Mesodermal cell (in vitro differentiated cells): ENCODE measurements around the gene IL4.
"Not testable (repeated sequence)": the region's sequence is repeated elsewhere in the genome, so short reads cannot be mapped to it uniquely, and the experiment has no call there.

Source experiments
- H3K27ac ChIP-seq: 2 replicates; pipeline ENCODE4 v1.7.0; 2013; ENCODE audit warnings: mild to moderate bottlenecking, low read depth, low read length, moderate library complexity; ENCODE audit not compliant: severe bottlenecking
- H3K36me3 ChIP-seq: 2 replicates; pipeline ENCODE4 v1.7.1; 2013; ENCODE audit warnings: mild to moderate bottlenecking, low read length, moderate library complexity; ENCODE audit not compliant: control insufficient read depth, insufficient read depth
- H3K4me1 ChIP-seq: one replicate; pipeline ENCODE4 v1.7.1; 2013; ENCODE audit warnings: mild to moderate bottlenecking, low read length; ENCODE audit not compliant: insufficient read depth, control insufficient read depth, poor library complexity, severe bottlenecking
- H3K4me3 ChIP-seq: 2 replicates; pipeline ENCODE4 v1.7.0; 2013; ENCODE audit warnings: low read length, control low read depth, mild to moderate bottlenecking; ENCODE audit not compliant: insufficient read depth, poor library complexity, severe bottlenecking; ENCODE audit errors: extremely low read depth
- H3K9me3 ChIP-seq: 2 replicates; pipeline ENCODE4 v1.7.1; 2013; ENCODE audit warnings: mild to moderate bottlenecking, low read length, moderate library complexity; ENCODE audit not compliant: control insufficient read depth
- WGBS, 2 experiments: methylation state at CpG; one replicate each; pipeline ENCODE4 v1.1.5; 2013; ENCODE audit warnings: missing lambda C conversion rate in 2 of 2; ENCODE audit not compliant: insufficient coverage in 2 of 2; 5-methylcytosine and 5-hydroxymethylcytosine counted together

Gene IL4

GRCh38 chr5:132684922-132685720 lies 11.3 kb downstream of the IL4 start:
- no peaks in the 10 kb centered on the region for H3K36me3 ChIP-seq
- H3K4me3 ChIP-seq, result no peak overlapping the region
- no peak overlapping the region for H3K27ac ChIP-seq
- peaks cover 2% of the 10 kb centered on the region for H3K4me1 ChIP-seq
- no peaks in the 10 kb centered on the region for H3K9me3 ChIP-seq
- 95 to 98% methylated on average over 7 to 10 of the region's 12 CpGs for whole genome bisulfite sequencing, 2 experiments

- Histone ChIP-seq H3K36me3 (no peaks in the 10 kb centered on the region), H3K4me1 (no peaks in the 10 kb centered on the region), H3K9me3 (no peaks in the 10 kb centered on the region), H3K27ac (no peak overlapping the region), H3K4me3 (no peak overlapping the region)
- WGBS, 2 experiments, result 92 to 97% methylated on average over 1 to 3 of the region's 3 CpGs
These were observed 12.4 kb downstream of the IL4 start for GRCh38 chr5:132686193-132686592.

DNA sequence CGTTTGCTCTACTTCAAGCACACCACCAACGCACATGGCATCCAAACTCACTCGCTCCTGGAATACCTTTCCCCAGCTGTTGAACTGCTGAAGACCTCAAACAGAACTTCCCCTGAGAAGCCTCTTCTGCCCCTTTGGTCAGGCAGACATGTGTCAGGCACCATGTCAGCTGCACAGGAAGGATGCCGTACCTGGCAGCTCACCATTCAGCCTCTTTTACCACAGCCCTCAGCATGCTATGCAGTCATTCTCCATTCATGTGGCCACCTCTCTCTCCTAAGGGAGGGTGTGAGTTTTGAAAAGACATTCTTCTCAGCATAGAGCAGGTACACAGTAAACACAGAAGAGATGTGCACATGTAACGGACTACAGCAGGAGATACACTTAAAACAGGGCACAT lies 14.2 kb downstream of the IL4 start:
- 94 to 98% methylated on average over 4 to 5 of the region's 5 CpGs for WGBS, 2 experiments
- Histone ChIP-seq H3K36me3 (no peaks in the 10 kb centered on the region), H3K4me3 (no peak overlapping the region), H3K9me3 (no peaks in the 10 kb centered on the region), H3K4me1 (no peaks in the 10 kb centered on the region), H3K27ac (no peak overlapping the region)

DNA sequence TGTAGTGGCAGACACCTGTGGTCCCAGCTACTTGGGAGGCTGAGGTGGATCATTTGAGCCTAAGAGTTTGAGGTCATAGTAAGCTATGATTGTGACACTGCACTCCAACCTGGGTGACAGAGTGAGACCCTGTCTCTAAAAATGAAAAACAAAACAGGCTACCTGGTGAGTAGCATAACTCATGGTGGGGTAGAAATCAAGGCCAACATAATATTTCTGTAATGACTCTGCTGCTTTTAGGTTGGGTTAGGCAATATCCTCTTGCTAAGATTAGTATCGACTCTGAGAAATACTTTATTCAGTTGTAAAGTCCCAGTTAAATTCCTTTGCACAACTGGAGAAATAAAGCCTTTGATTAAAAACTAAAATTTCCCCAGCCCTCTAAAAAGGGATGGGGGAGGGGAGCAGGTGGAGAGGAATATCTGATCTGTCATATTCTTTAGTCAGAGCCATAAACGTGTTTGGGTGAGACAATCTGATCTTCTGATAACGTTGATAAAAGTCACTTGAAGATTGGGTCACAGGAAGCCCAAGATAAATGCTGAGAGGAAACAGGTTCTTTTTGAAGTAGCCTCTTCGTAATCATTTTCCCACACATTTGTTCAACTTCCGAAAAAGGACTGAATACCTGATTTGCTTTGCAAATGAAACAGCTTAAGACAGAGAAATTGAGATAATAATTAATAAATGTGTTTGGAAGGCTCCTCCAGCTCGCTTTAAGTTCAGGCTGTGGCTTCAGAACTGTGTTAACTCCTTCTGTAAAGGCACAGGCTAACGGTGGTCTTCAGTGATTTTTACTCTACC lies 14.9 kb downstream of the IL4 start:
- H3K27ac ChIP-seq, result no peak overlapping the region
- H3K4me1 ChIP-seq, result no peaks in the 10 kb centered on the region
- WGBS, 2 experiments, result 61 to 92% methylated on average over 2 to 3 of the region's 7 CpGs
- no peak overlapping the region for H3K4me3 ChIP-seq
- no peaks in the 10 kb centered on the region for H3K9me3 ChIP-seq
- H3K36me3 ChIP-seq, result no peaks in the 10 kb centered on the region

DNA sequence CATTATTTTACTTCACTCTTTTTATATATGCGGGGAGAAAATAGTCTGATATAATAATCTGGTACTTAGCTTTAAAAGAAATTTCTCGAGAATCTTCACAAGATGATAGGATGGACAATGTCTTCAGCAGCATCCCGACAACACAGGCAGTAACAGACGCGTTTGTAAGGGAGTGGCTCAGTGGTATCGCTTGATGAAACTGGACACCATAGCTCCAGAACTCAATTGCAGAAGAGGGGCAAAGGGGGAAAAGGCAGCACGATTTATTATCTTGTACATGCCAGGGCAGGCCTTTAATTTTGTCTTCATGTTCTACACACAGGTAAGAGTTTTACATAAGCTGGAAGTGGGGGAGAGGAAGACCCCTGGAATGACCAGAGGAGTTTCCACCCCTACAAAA lies 15.7 kb downstream of the IL4 start:
- Histone ChIP-seq H3K4me1 (no peaks in the 10 kb centered on the region), H3K36me3 (no peaks in the 10 kb centered on the region), H3K4me3 (no peak overlapping the region), H3K9me3 (no peaks in the 10 kb centered on the region), H3K27ac (no peak overlapping the region)
- 89 to 96% methylated on average over 5 of the region's 7 CpGs for WGBS, 2 experiments

GRCh38 chr5:132690156-132690555 lies 16.4 kb downstream of the IL4 start:
- Histone ChIP-seq H3K9me3 (no peaks in the 10 kb centered on the region), H3K27ac (no peak overlapping the region), H3K36me3 (no peaks in the 10 kb centered on the region), H3K4me3 (no peak overlapping the region), H3K4me1 (no peaks in the 10 kb centered on the region)
- WGBS, 2 experiments, result 100% methylated on average over 1 of the region's 3 CpGs; no CpG with 5 or more reads in 1 of the 2 experiments

- H3K9me3 ChIP-seq, H3K4me3 ChIP-seq, H3K4me1 ChIP-seq, H3K27ac ChIP-seq, H3K36me3 ChIP-seq: not testable (repeated sequence)
- WGBS, 2 experiments, result 100% methylated on average over 1 to 2 of the region's 5 CpGs
These were observed 18.2 kb downstream of the IL4 start for GRCh38 chr5:132691755-132692631.

- Histone ChIP-seq H3K4me1 (no peaks in the 10 kb centered on the region), H3K4me3 (no peak overlapping the region), H3K36me3 (peaks cover 8% of the 10 kb centered on the region), H3K9me3 (no peaks in the 10 kb centered on the region), H3K27ac (no peak overlapping the region)
These were observed 18.8 kb downstream of the IL4 start for GRCh38 chr5:132692632-132692967.

DNA sequence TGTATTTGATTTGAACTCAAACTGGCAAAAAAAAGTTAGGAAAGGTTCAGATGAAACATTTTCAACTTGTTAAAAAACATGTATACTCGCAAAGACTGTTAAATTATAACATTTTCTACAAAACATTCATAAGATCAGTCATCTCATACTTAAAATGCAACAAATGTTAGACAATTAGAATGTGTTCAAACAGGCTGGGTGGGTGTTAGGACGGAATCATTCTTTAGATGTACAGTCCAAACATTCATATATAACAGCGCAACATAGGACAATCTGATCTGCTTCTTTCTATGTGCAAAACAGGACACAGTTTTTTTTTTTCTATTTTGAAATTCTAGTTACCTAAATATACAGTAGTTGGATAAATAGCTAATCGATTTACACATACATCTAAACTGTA lies 22.2 kb downstream of the IL4 start:
- H3K27ac ChIP-seq, result no peak overlapping the region
- WGBS, 2 experiments, result 100% methylated on average over 1 of the region's 4 CpGs; no CpG with 5 or more reads in 1 of the 2 experiments
- H3K9me3 ChIP-seq, result no peaks in the 10 kb centered on the region
- H3K4me1 ChIP-seq, result no peaks in the 10 kb centered on the region
- H3K36me3 ChIP-seq, result peaks cover 33% of the 10 kb centered on the region
- no peak overlapping the region for H3K4me3 ChIP-seq

- H3K36me3 ChIP-seq, result peaks cover 16% of the 10 kb centered on the region
- no peak overlapping the region for H3K27ac ChIP-seq
- H3K4me3 ChIP-seq, result no peak overlapping the region
- H3K9me3 ChIP-seq, result no peaks in the 10 kb centered on the region
- H3K4me1 ChIP-seq, result no peaks in the 10 kb centered on the region
- no CpG with 5 or more reads among the region's 1 CpG for WGBS, 2 experiments
These were observed 31.1 kb downstream of the IL4 start for GRCh38 chr5:132704875-132705274.
